ENCODE data around the gene MME. TPM values are rescaled to one million over a fixed set of nuclear protein-coding genes. Genes with fewer than 3 reads are reported as not detected.

MME gene
- total and polyA plus RNA-seq, 2 of the 4 experiments (the other 2 are of a cell fraction): 11.7 to 22.8 TPM

DNA sequence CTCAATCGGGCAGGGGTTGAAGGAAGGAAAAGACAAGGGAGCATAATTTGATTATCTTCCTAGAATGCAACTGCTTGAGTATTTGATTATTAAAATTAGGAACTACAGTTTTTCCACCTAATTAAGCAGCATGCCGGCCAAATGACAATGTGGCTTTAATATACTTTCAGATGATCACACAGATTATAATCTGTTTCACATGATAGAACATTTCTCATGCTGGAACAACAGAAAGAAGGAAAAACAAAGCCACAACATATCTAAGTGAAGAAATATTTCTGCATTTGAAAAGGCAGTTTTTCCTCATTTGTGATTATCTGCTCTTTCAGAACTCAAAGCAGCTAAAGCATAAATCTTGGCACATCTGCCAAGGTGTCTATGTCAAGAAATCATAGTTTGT, 130.6 kb downstream of the MME start:
- no peaks in the 10 kb centered on the region for H3K36me3 ChIP-seq (ENCODE audit: control insufficient read depth, insufficient read depth, low read length)
- DNase-seq (no peak), ATAC-seq (ENCODE audit: low read depth) (no peak)
- H3K4me3 ChIP-seq (ENCODE audit: insufficient read depth, low read depth, low read length): no peak overlapping the region
- no peak overlapping the region for H2BK20ac ChIP-seq (ENCODE audit: low read depth, low read length)
- no peak overlapping the region for H2BK120ac ChIP-seq (ENCODE audit: low read depth, low read length)
- WGBS, 2 experiments (ENCODE audit: extremely low coverage in 2 of 2, insufficient read length in 1 of 2): no CpG with 5 or more reads among the region's 2 CpGs
- H3K27ac ChIP-seq (ENCODE audit: insufficient read depth, low read length): no peak overlapping the region
- no peak overlapping the region for H2AK5ac ChIP-seq (ENCODE audit: low read depth, low read length)
- H3K9ac ChIP-seq (ENCODE audit: low read depth, low read length): no peak overlapping the region
- H2BK15ac ChIP-seq (ENCODE audit: low read depth, low read length): no peak overlapping the region
- POLR2A ChIA-PET (ENCODE audit: unreplicated experiment): interaction anchor here (0.7 kb wide), 1 partner anchor 622 kb away, joined by 4 read pairs; no protein-coding TSS in a partner anchor
- no peak overlapping the region for H3K56ac ChIP-seq (ENCODE audit: extremely low read depth, insufficient read depth, low read length)
- H4K91ac ChIP-seq (ENCODE audit: insufficient read depth, low read depth, low read length): no peak overlapping the region
- intact Hi-C loops (cut with micrococcal nuclease): no loop called here
- no peaks in the 10 kb centered on the region for H4K20me1 ChIP-seq (ENCODE audit: insufficient read depth, low read length)
- no peaks in the 10 kb centered on the region for H3K9me1 ChIP-seq (ENCODE audit: insufficient read depth, low read length)
- no peak overlapping the region for H3K18ac ChIP-seq (ENCODE audit: low read depth, low read length)
- H3K27me3 ChIP-seq (ENCODE audit: control insufficient read depth, insufficient read depth, low read length): no peaks in the 10 kb centered on the region; the same call in 1 of the 2 replicates
- H3K4me1 ChIP-seq (ENCODE audit: control insufficient read depth, insufficient read depth, low read length): no peaks in the 10 kb centered on the region
- CTCF ChIA-PET: no interaction called here
- no peak overlapping the region for H4K8ac ChIP-seq (ENCODE audit: low read depth in 2 of 2, low read length in 2 of 2)
- no peak overlapping the region for H2AK9ac ChIP-seq (replicated peaks; ENCODE audit: low read depth, low read length, poor library complexity)
- H2BK5ac ChIP-seq (ENCODE audit: low read depth, low read length, poor library complexity, severe bottlenecking): no peak overlapping the region
- no peaks in the 10 kb centered on the region for H3K79me1 ChIP-seq (ENCODE audit: low read depth in 1 of 2, low read length in 2 of 2)
- H2AFZ ChIP-seq (replicated peaks; ENCODE audit: low read length, poor library complexity): no peak overlapping the region
- no peaks in the 10 kb centered on the region for H3K9me3 ChIP-seq (ENCODE audit: control insufficient read depth, insufficient read depth, low read length)
- dilution Hi-C loops (cut with HindIII; ENCODE audit: low sequenced_read_pairs, unreplicated experiment): no loop called here
- no peak overlapping the region for H3K4ac ChIP-seq (ENCODE audit: low read depth, low read length)
- no peak overlapping the region for H3K14ac ChIP-seq (replicated peaks; ENCODE audit: low read depth, low read length)
- H4K5ac ChIP-seq (ENCODE audit: low read depth, low read length): no peak overlapping the region
- no TSS peak for BruUV-seq (replicated peaks)
- TF ChIP-seq MXI1 (IDR thresholded peaks at IDR 0.05; ENCODE audit: borderline replicate concordance, low read depth, low read length) (no peak), CHD1 (IDR thresholded peaks at IDR 0.05; ENCODE audit: low read depth, low read length) (no peak), RFX5 (IDR thresholded peaks at IDR 0.05; ENCODE audit: low read depth, low read length) (no peak), MAFK (IDR thresholded peaks at IDR 0.05; ENCODE audit: low read depth, low read length) (no peak), BHLHE40 (IDR thresholded peaks at IDR 0.05; ENCODE audit: low read depth, low read length) (no peak), NFE2L2 (IDR thresholded peaks at IDR 0.05; ENCODE audit: low read depth, low read length) (no peak), FOS (IDR thresholded peaks at IDR 0.05; ENCODE audit: low read depth, low read length) (no peak), POLR2A (IDR thresholded peaks at IDR 0.05; ENCODE audit: low read depth, low read length) (no peak), MAZ (IDR thresholded peaks at IDR 0.05; ENCODE audit: borderline replicate concordance, low read depth, low read length) (no peak), SMC3 (IDR thresholded peaks at IDR 0.05; ENCODE audit: low read depth, low read length) (no peak), RAD21 (IDR thresholded peaks at IDR 0.05; ENCODE audit: low read length) (no peak), CEBPB (IDR thresholded peaks at IDR 0.05; ENCODE audit: low read depth, low read length) (no peak)
- TF ChIP-seq, protein P1, sequence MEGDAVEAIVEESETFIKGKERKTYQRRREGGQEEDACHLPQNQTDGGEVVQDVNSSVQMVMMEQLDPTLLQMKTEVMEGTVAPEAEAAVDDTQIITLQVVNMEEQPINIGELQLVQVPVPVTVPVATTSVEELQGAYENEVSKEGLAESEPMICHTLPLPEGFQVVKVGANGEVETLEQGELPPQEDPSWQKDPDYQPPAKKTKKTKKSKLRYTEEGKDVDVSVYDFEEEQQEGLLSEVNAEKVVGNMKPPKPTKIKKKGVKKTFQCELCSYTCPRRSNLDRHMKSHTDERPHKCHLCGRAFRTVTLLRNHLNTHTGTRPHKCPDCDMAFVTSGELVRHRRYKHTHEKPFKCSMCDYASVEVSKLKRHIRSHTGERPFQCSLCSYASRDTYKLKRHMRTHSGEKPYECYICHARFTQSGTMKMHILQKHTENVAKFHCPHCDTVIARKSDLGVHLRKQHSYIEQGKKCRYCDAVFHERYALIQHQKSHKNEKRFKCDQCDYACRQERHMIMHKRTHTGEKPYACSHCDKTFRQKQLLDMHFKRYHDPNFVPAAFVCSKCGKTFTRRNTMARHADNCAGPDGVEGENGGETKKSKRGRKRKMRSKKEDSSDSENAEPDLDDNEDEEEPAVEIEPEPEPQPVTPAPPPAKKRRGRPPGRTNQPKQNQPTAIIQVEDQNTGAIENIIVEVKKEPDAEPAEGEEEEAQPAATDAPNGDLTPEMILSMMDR (conservative IDR thresholded peaks at IDR 0.05; ENCODE audit: low read depth, low read length): no peak
- TF ChIP-seq, protein P2, sequence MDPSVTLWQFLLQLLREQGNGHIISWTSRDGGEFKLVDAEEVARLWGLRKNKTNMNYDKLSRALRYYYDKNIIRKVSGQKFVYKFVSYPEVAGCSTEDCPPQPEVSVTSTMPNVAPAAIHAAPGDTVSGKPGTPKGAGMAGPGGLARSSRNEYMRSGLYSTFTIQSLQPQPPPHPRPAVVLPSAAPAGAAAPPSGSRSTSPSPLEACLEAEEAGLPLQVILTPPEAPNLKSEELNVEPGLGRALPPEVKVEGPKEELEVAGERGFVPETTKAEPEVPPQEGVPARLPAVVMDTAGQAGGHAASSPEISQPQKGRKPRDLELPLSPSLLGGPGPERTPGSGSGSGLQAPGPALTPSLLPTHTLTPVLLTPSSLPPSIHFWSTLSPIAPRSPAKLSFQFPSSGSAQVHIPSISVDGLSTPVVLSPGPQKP (IDR thresholded peaks at IDR 0.05; ENCODE audit: borderline replicate concordance, low read depth, low read length): no peak
- H3K23ac ChIP-seq (ENCODE audit: low read depth, low read length): no peak overlapping the region
- no peak overlapping the region for H3K4me2 ChIP-seq (ENCODE audit: low read depth, low read length)
- in situ Hi-C loops (cut with MboI; ENCODE audit: low sequenced_read_pairs): no loop called here
